ENCODE data around the gene ZNF124.
"Not testable (repeated sequence)": the region's sequence is repeated elsewhere in the genome, so short reads cannot be mapped to it uniquely, and the experiment has no call there.

ZNF124 gene

GRCh38 chr1:247171443-247171842, 377 bp downstream of the ZNF124 start:
- not testable (repeated sequence) for DNase-seq

GRCh38 chr1:247165674-247166073, 6.1 kb downstream of the ZNF124 start:
- DNase-seq, result no peak

GRCh38 chr1:247164694-247165093, 7.1 kb downstream of the ZNF124 start:
- DNase-seq, result no peak

GRCh38 chr1:247156787-247157232, 15.0 kb downstream of the ZNF124 start:
- no peak for DNase-seq

- no peak for DNase-seq
These were observed 24.0 kb downstream of the ZNF124 start for GRCh38 chr1:247147781-247148180.

GRCh38 chr1:247147120-247147519, 24.7 kb downstream of the ZNF124 start:
- DNase-seq, result not testable (repeated sequence)

- no peak for DNase-seq
These were observed 25.1 kb downstream of the ZNF124 start for GRCh38 chr1:247146671-247147070.

- DNase-seq, result no peak
These were observed 26.5 kb downstream of the ZNF124 start for GRCh38 chr1:247145279-247145678.

- not testable (repeated sequence) for DNase-seq
These were observed 32.3 kb downstream of the ZNF124 start for GRCh38 chr1:247139557-247139956.

- DNase-seq, result no peak
These were observed 40.6 kb downstream of the ZNF124 start for GRCh38 chr1:247131236-247131635.

GRCh38 chr1:247127519-247128282, 44.1 kb downstream of the ZNF124 start:
- not testable (repeated sequence) for DNase-seq

- DNase-seq, result not testable (repeated sequence)
These were observed 45.2 kb downstream of the ZNF124 start for GRCh38 chr1:247126601-247127000.

GRCh38 chr1:247126166-247126565, 45.7 kb downstream of the ZNF124 start:
- not testable (repeated sequence) for DNase-seq

GRCh38 chr1:247121382-247121781, 50.4 kb downstream of the ZNF124 start:
- DNase-seq, result no peak

- not testable (repeated sequence) for DNase-seq
These were observed 51.5 kb downstream of the ZNF124 start for GRCh38 chr1:247120408-247120668.

GRCh38 chr1:247119600-247120407, 52.0 kb downstream of the ZNF124 start:
- DNase-seq, result no peak

GRCh38 chr1:247118946-247119446, 52.8 kb downstream of the ZNF124 start:
- no peak for DNase-seq

- no peak for DNase-seq
These were observed 56.3 kb downstream of the ZNF124 start for GRCh38 chr1:247115545-247115944.

GRCh38 chr1:247115141-247115510, 56.7 kb downstream of the ZNF124 start:
- no peak for DNase-seq

GRCh38 chr1:247114351-247115140, 57.3 kb downstream of the ZNF124 start:
- DNase-seq, result no peak

GRCh38 chr1:247113733-247114271, 58.0 kb downstream of the ZNF124 start:
- DNase-seq, result no peak

- DNase-seq, result no peak
These were observed 58.7 kb downstream of the ZNF124 start for GRCh38 chr1:247113094-247113497.

GRCh38 chr1:247112479-247112781, 59.4 kb downstream of the ZNF124 start:
- DNase-seq, result no peak
